Erythroblast (primary cell): Measurements from ENCODE around the gene NPIPB12.
"Not testable (repeated sequence)": the region's sequence is repeated elsewhere in the genome, so short reads cannot be mapped to it uniquely, and the experiment has no call there.

Experiments used
- GATA1 ChIP-seq: IDR thresholded peaks from 2 replicates; pipeline ENCODE4 v1.6.1; 2011; ENCODE audit warnings: low read depth, mild to moderate bottlenecking, control low read depth, low read length, moderate library complexity
- POLR2A ChIP-seq: IDR thresholded peaks from 2 replicates; pipeline ENCODE4 v1.6.1; 2011; ENCODE audit warnings: mild to moderate bottlenecking, low read length

- TF ChIP-seq POLR2A, GATA1: not testable (repeated sequence)
These were observed 15.3 kb upstream of the NPIPB12 start for GRCh38 chr16:29521520-29521919.
